ENCODE measurements around the gene CACNB2. TPM values are rescaled to one million over a fixed set of nuclear protein-coding genes. Genes with fewer than 3 reads are reported as not detected.

The CACNB2 gene
- polyA plus RNA-seq, 1 experiment, result 0.12 TPM

DNA sequence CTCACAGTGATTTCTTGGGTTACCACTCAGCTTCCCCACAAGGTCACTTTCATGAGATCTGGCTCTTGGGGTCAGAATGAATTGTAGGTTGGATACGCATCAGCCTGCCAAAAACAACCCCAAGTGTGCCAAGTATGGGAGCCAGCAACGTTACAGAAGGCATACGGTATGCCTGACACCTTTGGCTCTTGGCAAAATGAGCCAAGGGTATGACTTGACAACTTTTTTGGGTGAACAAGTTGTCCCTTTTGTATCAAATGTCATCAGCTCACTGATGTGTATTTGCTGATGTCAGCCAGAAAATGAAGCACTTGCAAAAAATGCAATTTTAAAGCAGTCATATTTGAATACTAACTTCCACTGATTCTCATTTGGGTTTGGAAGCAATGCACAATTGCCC, 168.4 kb downstream of the CACNB2 start:
- TF ChIP-seq, protein P1, sequence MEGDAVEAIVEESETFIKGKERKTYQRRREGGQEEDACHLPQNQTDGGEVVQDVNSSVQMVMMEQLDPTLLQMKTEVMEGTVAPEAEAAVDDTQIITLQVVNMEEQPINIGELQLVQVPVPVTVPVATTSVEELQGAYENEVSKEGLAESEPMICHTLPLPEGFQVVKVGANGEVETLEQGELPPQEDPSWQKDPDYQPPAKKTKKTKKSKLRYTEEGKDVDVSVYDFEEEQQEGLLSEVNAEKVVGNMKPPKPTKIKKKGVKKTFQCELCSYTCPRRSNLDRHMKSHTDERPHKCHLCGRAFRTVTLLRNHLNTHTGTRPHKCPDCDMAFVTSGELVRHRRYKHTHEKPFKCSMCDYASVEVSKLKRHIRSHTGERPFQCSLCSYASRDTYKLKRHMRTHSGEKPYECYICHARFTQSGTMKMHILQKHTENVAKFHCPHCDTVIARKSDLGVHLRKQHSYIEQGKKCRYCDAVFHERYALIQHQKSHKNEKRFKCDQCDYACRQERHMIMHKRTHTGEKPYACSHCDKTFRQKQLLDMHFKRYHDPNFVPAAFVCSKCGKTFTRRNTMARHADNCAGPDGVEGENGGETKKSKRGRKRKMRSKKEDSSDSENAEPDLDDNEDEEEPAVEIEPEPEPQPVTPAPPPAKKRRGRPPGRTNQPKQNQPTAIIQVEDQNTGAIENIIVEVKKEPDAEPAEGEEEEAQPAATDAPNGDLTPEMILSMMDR (IDR thresholded peaks at IDR 0.05; ENCODE audit: insufficient read depth, low read depth, low read length), result no peak
- CTCF ChIA-PET, result interaction anchor here (0.6 kb wide), 1 partner anchor 1763 kb away, joined by 3 read pairs; no protein-coding TSS in a partner anchor
- POLR2A ChIA-PET, result no interaction called here
- no peak for DNase-seq (ENCODE audit: low read depth)
- H3K4me3 ChIP-seq (ENCODE audit: low read depth, low read length), result no peak overlapping the region
- H3K27me3 ChIP-seq (ENCODE audit: control insufficient read depth, insufficient read depth, low read length), result no peaks in the 10 kb centered on the region
- no peaks in the 10 kb centered on the region for H3K36me3 ChIP-seq (ENCODE audit: control insufficient read depth, insufficient read depth, low read length)

DNA sequence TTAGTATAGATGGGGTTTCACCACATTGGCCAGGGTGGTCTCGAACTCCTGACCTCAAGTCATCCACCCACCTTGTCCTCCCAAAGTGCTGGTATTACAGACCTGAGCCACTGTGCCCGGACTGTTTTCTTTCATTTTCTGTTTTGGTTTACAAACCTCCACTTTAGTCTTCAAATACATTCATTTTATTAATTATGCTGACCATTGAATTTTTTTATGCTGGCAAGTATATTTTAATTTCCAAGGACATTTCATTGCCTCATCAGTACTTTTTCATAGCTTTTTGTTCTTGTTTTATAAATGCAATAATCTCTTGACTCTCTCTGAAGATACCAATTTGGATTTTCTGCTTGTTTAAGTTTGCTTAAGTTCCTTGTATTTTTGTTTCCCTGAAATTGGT, 170.5 kb downstream of the CACNB2 start:
- Histone ChIP-seq H3K4me3 (ENCODE audit: low read depth, low read length) (no peak overlapping the region), H3K27me3 (ENCODE audit: control insufficient read depth, insufficient read depth, low read length) (no peaks in the 10 kb centered on the region), H3K36me3 (ENCODE audit: control insufficient read depth, insufficient read depth, low read length) (no peaks in the 10 kb centered on the region)
- ChIA-PET POLR2A (no interaction called here), CTCF (no interaction called here)
- TF ChIP-seq, protein P1 (IDR thresholded peaks at IDR 0.05; ENCODE audit: insufficient read depth, low read depth, low read length), result no peak
- DNase-seq (ENCODE audit: low read depth), result no peak

GRCh38 chr10:18312374-18313139, 172.3 kb downstream of the CACNB2 start:
- no peaks in the 10 kb centered on the region for H3K36me3 ChIP-seq (ENCODE audit: control insufficient read depth, insufficient read depth, low read length)
- DNase-seq (ENCODE audit: low read depth), result peak; percentile 6
- CTCF ChIA-PET, result interaction anchor here (0.6 to 1.1 kb wide), 7 partner anchors 9 to 195 kb away, joined by 3 to 8 read pairs (median 4); no protein-coding TSS in a partner anchor
- no peaks in the 10 kb centered on the region for H3K27me3 ChIP-seq (ENCODE audit: control insufficient read depth, insufficient read depth, low read length)
- no peak overlapping the region for H3K4me3 ChIP-seq (ENCODE audit: low read depth, low read length)
- POLR2A ChIA-PET, result no interaction called here
- TF ChIP-seq, protein P1 (IDR thresholded peaks at IDR 0.05; ENCODE audit: insufficient read depth, low read depth, low read length), result peak; percentile 51

- Histone ChIP-seq H3K36me3 (ENCODE audit: control insufficient read depth, insufficient read depth, low read length) (no peaks in the 10 kb centered on the region), H3K27me3 (ENCODE audit: control insufficient read depth, insufficient read depth, low read length) (no peaks in the 10 kb centered on the region), H3K4me3 (ENCODE audit: low read depth, low read length) (no peak overlapping the region)
- no peak for DNase-seq (ENCODE audit: low read depth)
- ChIA-PET CTCF (interaction anchor here (1.0 to 1.1 kb wide), 2 partner anchors 9 to 50 kb away, joined by 3 to 4 read pairs; no protein-coding TSS in a partner anchor), POLR2A (no interaction called here)
- TF ChIP-seq, protein P1 (IDR thresholded peaks at IDR 0.05; ENCODE audit: insufficient read depth, low read depth, low read length), result no peak
These were observed 172.9 kb downstream of the CACNB2 start for GRCh38 chr10:18313140-18313530.

DNA sequence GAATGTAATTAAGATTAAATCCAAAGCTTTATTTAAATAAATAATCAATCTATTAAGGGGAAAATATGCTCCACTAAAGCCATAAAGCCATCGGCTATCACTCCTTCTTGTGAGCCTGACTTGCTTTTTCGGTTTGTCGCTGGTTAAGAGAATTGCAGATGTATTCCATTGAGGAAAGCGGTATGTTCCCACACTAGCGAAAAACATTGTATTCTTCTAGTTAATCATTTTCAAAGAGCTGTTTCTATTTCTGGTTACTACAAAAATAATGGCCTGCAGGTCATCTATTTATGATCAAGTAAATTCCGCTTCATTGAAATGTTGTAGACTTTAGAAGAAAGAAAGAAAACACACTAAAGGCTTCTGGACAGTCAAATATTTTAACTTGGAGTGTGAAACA, 173.4 kb downstream of the CACNB2 start:
- POLR2A ChIA-PET, result interaction anchor here (0.7 kb wide), 1 partner anchor 70 kb away, joined by 3 read pairs; no protein-coding TSS in a partner anchor

More for the DNA sequence above, 173.4 kb downstream of the CACNB2 start:
- CTCF ChIA-PET, result no interaction called here
- DNase-seq (ENCODE audit: low read depth), result no peak
- TF ChIP-seq, protein P1 (IDR thresholded peaks at IDR 0.05; ENCODE audit: insufficient read depth, low read depth, low read length), result no peak
- Histone ChIP-seq H3K36me3 (ENCODE audit: control insufficient read depth, insufficient read depth, low read length) (no peaks in the 10 kb centered on the region), H3K27me3 (ENCODE audit: control insufficient read depth, insufficient read depth, low read length) (no peaks in the 10 kb centered on the region), H3K4me3 (ENCODE audit: low read depth, low read length) (no peak overlapping the region)

Measured in BJ (cell line).